Ovary (tissue), 3 donors: ENCODE measurements around the gene HNRNPK.

Experiments used
- CTCF ChIP-seq, 3 donors: fragments of 450-650 bp in 2 of 3; fragments of 200-600 bp in 1 of 3; IDR thresholded peaks; one replicate each; pipeline versions ENCODE4 v1.5.1 to v1.8.0; 2016 to 2022; ENCODE audit warnings: antibody characterized with exemption in 3 of 3, mild to moderate bottlenecking in 1 of 3
- POLR2A ChIP-seq: fragments of 450-650 bp; IDR thresholded peaks from one replicate; pipeline ENCODE4 v1.6.1; 2017; ENCODE audit warnings: antibody characterized with exemption, mild to moderate bottlenecking, moderate library complexity
- donor health status: DM: no; HTN: no; CAD: no.

GRCh38 chr9:83920469-83920926 is 59.5 kb downstream of the HNRNPK start:
- no peak for TF ChIP-seq CTCF (IDR thresholded peaks at IDR 0.05)
- TF ChIP-seq POLR2A = no peak
